ENCODE data around the gene PCSK9.

- no peak for TF ChIP-seq CTCF (IDR thresholded peaks at IDR 0.05; ENCODE audit: low read depth, low read length, missing input control)
- TF ChIP-seq YY1 (IDR thresholded peaks at IDR 0.05), result no peak
- no peak for TF ChIP-seq REST (IDR thresholded peaks at IDR 0.05)
- no peak for TF ChIP-seq JUND (IDR thresholded peaks at IDR 0.05)
- no peak for TF ChIP-seq RAD21 (IDR thresholded peaks at IDR 0.05)
- no peak for TF ChIP-seq TAF1 (conservative IDR thresholded peaks at IDR 0.05)
- TF ChIP-seq SP1 (IDR thresholded peaks at IDR 0.05), result no peak
- TF ChIP-seq RXRA (IDR thresholded peaks at IDR 0.05), result no peak
- no peak for TF ChIP-seq FOXA1 (IDR thresholded peaks at IDR 0.05)
Measured at GRCh38 chr1:55006931-55007330, 32.4 kb upstream of the PCSK9 start.

Measured in liver (tissue), 3 donors.